ENCODE data around the gene GRB10.

DNA sequence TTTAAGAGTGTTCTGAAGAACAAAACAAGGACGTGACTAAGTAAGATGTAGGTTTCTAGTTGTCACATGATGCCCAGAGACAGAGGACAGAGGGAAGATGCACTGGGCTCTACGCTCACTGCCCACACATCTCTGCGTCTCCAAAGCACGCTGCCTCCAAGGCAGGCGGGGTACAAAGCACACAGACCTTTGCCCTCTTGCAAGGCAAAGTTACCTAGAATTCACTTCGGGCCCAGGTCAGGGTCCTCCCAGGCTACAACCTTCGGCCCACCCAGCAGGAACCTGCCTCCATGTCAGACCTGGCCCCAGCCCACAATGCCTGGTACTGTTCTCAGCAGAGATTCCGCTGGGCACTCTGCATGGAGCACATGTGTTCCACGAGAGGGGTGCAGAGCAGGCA lies 26.5 kb downstream of the GRB10 start:
- TF ChIP-seq CTCF (IDR thresholded peaks at IDR 0.05) (no peak), POLR2A (IDR thresholded peaks at IDR 0.05) (no peak), EP300 (IDR thresholded peaks at IDR 0.05; ENCODE audit: low read depth) (no peak), POLR2AphosphoS5 (IDR thresholded peaks at IDR 0.05) (no peak)
